GM19372 (cell line): ENCODE results near the gene ZNF316.

Experiments used
- ATAC-seq: cut with Tn5 transposase; IDR thresholded peaks from one replicate; pipeline ENCODE4 v1.9.1; 2021; ENCODE audit warnings: mild to moderate bottlenecking, low read depth, moderate library complexity; ENCODE audit not compliant: unreplicated experiment

ZNF316 gene

GRCh38 chr7:6675807-6676405 is 38.8 kb downstream of the ZNF316 start:
- ATAC-seq, result no peak

- no peak for ATAC-seq
Observed at GRCh38 chr7:6680146-6680545, 43.0 kb downstream of the ZNF316 start.

GRCh38 chr7:6691103-6691502 is 54.0 kb downstream of the ZNF316 start:
- no peak for ATAC-seq

- ATAC-seq, result no peak
Observed at GRCh38 chr7:6691609-6692106, 54.5 kb downstream of the ZNF316 start.

- ATAC-seq, result no peak
Observed at GRCh38 chr7:6700793-6701192, 63.7 kb downstream of the ZNF316 start.

- no peak for ATAC-seq
Observed at GRCh38 chr7:6701860-6702259, 64.7 kb downstream of the ZNF316 start.
